Motor neuron (in vitro differentiated cells): ENCODE measurements around the gene PMAIP1. TPM values are rescaled to one million over a fixed set of nuclear protein-coding genes. Genes with fewer than 3 reads are reported as not detected.
A peak's percentile ranks its signal among the peaks of the same experiment; 100 is the strongest.

Experiments
- ATAC-seq, 8 experiments: fragments of 200-7000 bp; cut with Tn5 transposase; replicated peaks in 6 of 8; 2 replicates each; pipeline ENCODE4 v1.8.0; 2021; ENCODE audit warnings: mild to moderate bottlenecking in 8 of 8, moderate library complexity in 8 of 8
- H3K27ac ChIP-seq, 2 donors: fragments of 250-450 bp; sonication (Bioruptor Pico); 2 replicates each; pipeline ENCODE4 v1.9.0; 2021; ENCODE audit warnings: antibody characterized with exemption in 2 of 2, mild to moderate bottlenecking in 2 of 2, moderate library complexity in 1 of 2
- H3K4me1 ChIP-seq, 2 donors: fragments of 250-450 bp; sonication (Bioruptor Pico); replicated peaks in 1 of 2; 2 replicates each; pipeline ENCODE4 v1.6.1; 2021; ENCODE audit warnings: antibody characterized with exemption in 2 of 2, mild to moderate bottlenecking in 2 of 2, moderate library complexity in 1 of 2
- H3K4me3 ChIP-seq, 5 donors: fragments of 250-450 bp; sonication (Bioruptor Pico); 2 replicates each; pipeline ENCODE4 v1.9.0; 2021; ENCODE audit warnings: antibody characterized with exemption in 5 of 5, mild to moderate bottlenecking in 5 of 5, moderate library complexity in 4 of 5
- WGBS, 10 experiments: fragments of 450-650 bp; shearing (Covaris generic); methylation state at CpG; one replicate each; pipeline ENCODE4 v1.0.0; 2022; 5-methylcytosine and 5-hydroxymethylcytosine counted together
- in situ Hi-C, 9 experiments: fragments of 400-800 bp; cut with MboI; loops; one replicate each; pipeline ENCODE4 v1.15.0; 2021; ENCODE audit warnings: low sequenced_read_pairs in 9 of 9, low pct_unique_long_range_greater_than_20kb in 2 of 9; ENCODE audit not compliant: unreplicated experiment in 9 of 9
- total RNA-seq, 8 experiments: library from RNA; unstranded; fragments of 300-600 nt; gene quantifications; 2 replicates each; pipeline versions ENCODE4 v1.2.3 to v1.2.4, GENCODE V29; 2022

The PMAIP1 gene
- total RNA-seq, 8 experiments from 2014 or later, result 6.0 to 113 (median 10.1) TPM

- no peak overlapping the region for H3K27ac ChIP-seq
- H3K4me3 ChIP-seq, result no peak overlapping the region
- in situ Hi-C loops, result no loop called here
- H3K4me1 ChIP-seq, result no peaks in the 10 kb centered on the region
- ATAC-seq, result no peak
- WGBS, 10 experiments, result 49 to 87% (median 68%) methylated on average over 3 to 10 of the region's 11 CpGs; no CpG with 5 or more reads in 1 of the 10 experiments
Measured at GRCh38 chr18:59909289-59910036, 9.7 kb downstream of the PMAIP1 start.

GRCh38 chr18:59910967-59911366, 11.2 kb downstream of the PMAIP1 start:
- no peak for ATAC-seq
- Histone ChIP-seq H3K4me3 (no peak overlapping the region), H3K4me1 (no peaks in the 10 kb centered on the region), H3K27ac (no peak overlapping the region)
- in situ Hi-C loops, result no loop called here
- 20 to 90% (median 57%) methylated on average over 1 to 2 of the region's 2 CpGs; no CpG with 5 or more reads in 2 of the 10 experiments for WGBS, 10 experiments

GRCh38 chr18:59911600-59911999, 11.8 kb downstream of the PMAIP1 start:
- Histone ChIP-seq H3K4me3 (no peak overlapping the region), H3K27ac (no peak overlapping the region), H3K4me1 (no peaks in the 10 kb centered on the region)
- in situ Hi-C loops, result no loop called here
- ATAC-seq, result no peak

GRCh38 chr18:59912007-59912550, 12.3 kb downstream of the PMAIP1 start:
- Histone ChIP-seq H3K4me1 (no peaks in the 10 kb centered on the region), H3K4me3 (no peak overlapping the region), H3K27ac (no peak overlapping the region)
- WGBS, 10 experiments, result 51 to 83% (median 68%) methylated on average over 1 to 2 of the region's 2 CpGs; no CpG with 5 or more reads in 1 of the 10 experiments
- in situ Hi-C loops, result no loop called here
- no peak for ATAC-seq

- no peak for ATAC-seq
- whole genome bisulfite sequencing, 10 experiments, result 46 to 100% (median 74%) methylated on average over 1 to 5 of the region's 6 CpGs; no CpG with 5 or more reads in 2 of the 10 experiments
- Histone ChIP-seq H3K4me1 (no peaks in the 10 kb centered on the region), H3K4me3 (no peak overlapping the region), H3K27ac (no peak overlapping the region)
- in situ Hi-C loops, result no loop called here
Measured at GRCh38 chr18:59915606-59916005, 15.8 kb downstream of the PMAIP1 start.

GRCh38 chr18:59916746-59917145, 16.9 kb downstream of the PMAIP1 start:
- in situ Hi-C loops, result no loop called here
- Histone ChIP-seq H3K4me1 (no peaks in the 10 kb centered on the region), H3K4me3 (no peak overlapping the region), H3K27ac (no peak overlapping the region)
- no peak for ATAC-seq
- WGBS, 10 experiments, result 40 to 100% (median 87%) methylated on average over 1 to 3 of the region's 3 CpGs; no CpG with 5 or more reads in 3 of the 10 experiments

- 0 to 93% (median 84%) methylated on average over 2 to 5 of the region's 5 CpGs; no CpG with 5 or more reads in 3 of the 10 experiments for WGBS, 10 experiments
- H3K27ac ChIP-seq, result no peak overlapping the region
- H3K4me3 ChIP-seq, result no peak overlapping the region
- ATAC-seq, result peak in 2 of 8 experiments; percentile 20 to 58
- in situ Hi-C loops, result no loop called here
- no peaks in the 10 kb centered on the region for H3K4me1 ChIP-seq
Measured at GRCh38 chr18:59917422-59917821, 17.6 kb downstream of the PMAIP1 start.

GRCh38 chr18:59918320-59918755, 18.5 kb downstream of the PMAIP1 start:
- in situ Hi-C loops, result no loop called here

GRCh38 chr18:59918997-59919396, 19.2 kb downstream of the PMAIP1 start:
- in situ Hi-C loops, result no loop called here
- Histone ChIP-seq H3K4me3 (no peak overlapping the region), H3K27ac (no peak overlapping the region), H3K4me1 (no peaks in the 10 kb centered on the region)
- ATAC-seq, result no peak
- 86 to 100% (median 91%) methylated on average over 2 to 6 of the region's 6 CpGs; no CpG with 5 or more reads in 3 of the 10 experiments for WGBS, 10 experiments

More at GRCh38 chr18:59918320-59918755, 18.5 kb downstream of the PMAIP1 start:
- Histone ChIP-seq H3K4me3 (no peak overlapping the region), H3K4me1 (no peaks in the 10 kb centered on the region), H3K27ac (no peak overlapping the region)
- peak; percentile 44 to 90 (median 71) for ATAC-seq
- WGBS, 10 experiments, result 23 to 93% (median 69%) methylated on average over 1 to 9 of the region's 9 CpGs; no CpG with 5 or more reads in 4 of the 10 experiments

GRCh38 chr18:59921384-59921891, 21.6 kb downstream of the PMAIP1 start:
- H3K4me3 ChIP-seq, result no peak overlapping the region
- peak in 3 of 8 experiments; percentile 9 to 78 (median 59) for ATAC-seq
- 29 to 100% (median 69%) methylated on average over 1 to 2 of the region's 2 CpGs; no CpG with 5 or more reads in 2 of the 10 experiments for WGBS, 10 experiments

GRCh38 chr18:59923539-59924196, 23.9 kb downstream of the PMAIP1 start:
- no peak overlapping the region for H3K4me3 ChIP-seq
- in situ Hi-C loops, result no loop called here
- H3K4me1 ChIP-seq, result no peaks in the 10 kb centered on the region
- WGBS, 10 experiments, result 50 to 82% (median 66%) methylated on average over 1 to 5 of the region's 6 CpGs; no CpG with 5 or more reads in 2 of the 10 experiments
- no peak overlapping the region for H3K27ac ChIP-seq
- ATAC-seq, result no peak

More at GRCh38 chr18:59921384-59921891, 21.6 kb downstream of the PMAIP1 start:
- Histone ChIP-seq H3K4me1 (no peaks in the 10 kb centered on the region), H3K27ac (no peak overlapping the region)
- in situ Hi-C loops, result no loop called here

- 72 to 93% (median 83%) methylated on average over 1 to 5 of the region's 5 CpGs for WGBS, 10 experiments
- no peaks in the 10 kb centered on the region for H3K4me1 ChIP-seq
- no peak overlapping the region for H3K4me3 ChIP-seq
- no peak for ATAC-seq
- no peak overlapping the region for H3K27ac ChIP-seq
- in situ Hi-C loops, result no loop called here
Measured at GRCh38 chr18:59926131-59926530, 26.3 kb downstream of the PMAIP1 start.

GRCh38 chr18:59927246-59927825, 27.5 kb downstream of the PMAIP1 start:
- peak in 1 of 8 experiments; percentile 20 for ATAC-seq
- no peak overlapping the region for H3K4me3 ChIP-seq
- H3K27ac ChIP-seq, result no peak overlapping the region
- in situ Hi-C loops, result no loop called here
- 38 to 100% (median 82%) methylated on average over 1 to 5 of the region's 5 CpGs for WGBS, 10 experiments
- H3K4me1 ChIP-seq, result no peaks in the 10 kb centered on the region
